CD1c-positive myeloid dendritic cell (primary cell): Measurements from ENCODE around the gene RBM27.
"Not testable (repeated sequence)": the region's sequence is repeated elsewhere in the genome, so short reads cannot be mapped to it uniquely, and the experiment has no call there.

Experiments used
- DNase-seq: peaks from one replicate; pipeline ENCODE4 v3.0.0-alpha.2; 2016; ENCODE audit errors: extremely low spot score

RBM27 gene

DNA sequence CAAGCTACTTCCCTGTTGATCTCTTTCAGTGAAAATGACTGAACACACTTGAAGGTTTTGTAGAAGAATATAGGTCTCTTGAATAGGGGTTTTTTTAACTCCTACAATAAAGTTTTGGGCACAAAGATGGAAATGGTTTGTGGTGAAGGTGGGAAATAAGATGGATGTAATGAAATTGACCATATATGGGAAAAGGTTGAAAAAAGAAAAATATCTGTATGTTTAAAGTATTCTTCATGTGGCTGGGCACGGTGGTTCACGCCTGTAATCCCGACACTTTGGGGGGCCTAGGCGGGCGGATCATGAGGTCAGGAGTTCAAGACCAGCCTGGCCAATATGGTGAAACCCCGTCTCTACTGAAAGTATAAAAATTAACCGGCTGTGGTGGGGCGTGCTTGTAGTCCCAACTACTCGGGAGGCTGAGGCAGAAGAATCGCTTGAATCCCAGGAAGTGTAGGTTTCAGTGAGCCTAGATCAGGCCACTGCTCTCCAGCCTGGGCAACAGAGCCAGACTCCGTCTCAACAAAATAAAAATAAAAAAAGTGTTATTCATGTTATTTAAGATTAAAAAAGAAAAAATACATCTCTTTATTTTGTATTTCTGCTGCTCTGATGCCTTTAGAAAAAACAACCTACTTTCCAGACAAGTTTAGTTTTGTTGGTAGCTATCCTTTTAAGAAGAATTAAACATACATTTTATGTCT, 2.2 kb downstream of the RBM27 start:
- no peak for DNase-seq

GRCh38 chr5:146206257-146206656, 2.9 kb downstream of the RBM27 start:
- no peak for DNase-seq

DNA sequence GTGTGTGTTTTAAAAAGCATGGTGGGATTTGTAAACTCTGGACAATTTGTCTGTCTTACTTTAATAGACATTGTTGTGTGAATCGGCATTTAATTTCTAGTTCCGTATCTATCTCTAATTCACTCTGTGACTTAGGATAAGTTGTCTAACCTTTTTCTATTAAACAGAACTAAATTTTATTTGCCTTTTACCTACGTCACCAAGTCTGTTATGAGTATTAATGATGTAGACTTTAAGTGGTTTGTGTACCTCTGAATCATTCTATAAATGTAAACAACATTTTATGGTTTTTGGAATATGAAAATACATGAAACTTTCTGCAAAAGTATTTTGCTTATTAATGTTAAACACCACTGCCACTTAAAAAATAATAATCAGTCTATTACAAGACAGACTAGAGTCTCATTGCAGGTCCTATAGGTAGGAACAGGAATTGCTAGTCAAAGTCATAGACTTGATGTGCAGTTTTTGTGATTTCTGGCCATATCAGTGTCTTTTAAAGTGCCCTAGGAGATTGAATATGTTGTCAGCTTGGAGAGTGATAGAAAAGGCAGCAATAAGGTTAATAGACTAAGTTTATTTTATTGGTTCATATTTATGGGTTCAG, 5.6 kb downstream of the RBM27 start:
- no peak for DNase-seq

DNA sequence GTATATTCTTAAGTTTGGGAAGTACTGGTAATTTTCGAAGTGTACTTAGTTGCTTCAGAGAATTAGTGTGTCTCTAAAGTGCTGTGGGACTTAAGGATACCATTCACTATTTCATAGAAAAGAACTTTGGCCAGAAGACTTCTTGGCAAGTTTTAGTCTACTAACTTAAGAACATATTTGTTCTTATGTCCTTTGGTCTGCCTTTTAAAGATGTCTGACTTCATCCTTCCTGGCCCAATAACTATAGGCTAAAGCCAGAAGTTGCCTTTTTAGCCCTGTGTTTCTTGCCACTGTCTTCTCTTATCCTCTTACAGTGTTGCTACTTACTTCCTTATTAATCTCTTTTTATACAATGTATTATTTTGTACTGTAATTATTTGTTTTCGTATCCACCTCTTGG, 6.3 kb downstream of the RBM27 start:
- no peak for DNase-seq

GRCh38 chr5:146210810-146211209, 7.4 kb downstream of the RBM27 start:
- DNase-seq = not testable (repeated sequence)

DNA sequence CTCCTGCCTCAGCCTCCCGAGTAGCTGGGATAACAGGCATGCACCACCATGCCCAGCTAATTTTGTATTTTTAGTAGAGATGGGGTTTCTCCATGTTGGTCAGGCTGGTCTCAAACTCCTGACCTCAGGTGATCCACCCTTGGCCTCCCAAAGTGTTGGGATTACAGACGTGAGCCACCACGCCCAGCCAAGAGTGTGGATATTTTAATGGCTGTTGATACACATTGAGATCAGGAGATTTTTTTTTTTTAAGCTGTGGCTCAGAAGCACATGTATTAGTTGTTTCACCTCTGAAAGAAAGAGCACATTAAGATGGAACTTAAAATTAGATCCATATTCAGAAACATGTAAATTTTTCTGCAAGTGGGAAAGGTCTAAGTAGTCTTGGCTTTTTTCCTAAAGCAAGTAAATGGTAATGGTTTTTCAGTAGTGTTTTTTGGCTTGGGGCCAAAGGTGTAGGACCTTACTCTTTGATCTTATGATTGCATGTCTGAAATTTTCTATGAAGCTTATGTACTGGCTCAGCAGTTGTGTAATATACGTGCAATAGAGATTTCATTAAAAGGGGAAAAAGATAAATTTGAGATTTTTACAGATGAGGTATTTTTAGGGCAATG, 9.9 kb downstream of the RBM27 start:
- no peak for DNase-seq

- DNase-seq = not testable (repeated sequence)
These were observed 11.5 kb downstream of the RBM27 start for GRCh38 chr5:146214881-146215280.

GRCh38 chr5:146218168-146218567, 14.8 kb downstream of the RBM27 start:
- no peak for DNase-seq

DNA sequence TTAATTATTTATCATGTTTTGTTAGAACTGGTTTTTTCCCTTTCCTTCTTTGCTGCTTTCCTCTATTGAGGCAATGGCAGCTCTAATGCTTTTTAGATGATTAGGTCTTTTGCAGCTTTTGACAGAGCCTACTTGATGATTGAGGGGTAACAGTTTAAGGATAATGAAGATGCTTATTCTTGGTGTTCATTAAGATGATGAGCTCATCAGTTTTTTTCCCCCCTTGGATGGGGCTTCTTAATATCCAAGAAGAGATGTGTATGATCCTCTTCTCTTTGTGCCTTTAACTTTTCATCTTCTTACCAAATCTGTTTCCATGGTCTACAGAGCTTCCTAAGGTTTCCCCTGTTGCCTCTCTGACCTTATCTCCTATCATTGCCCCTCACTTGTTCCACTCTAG, 15.8 kb downstream of the RBM27 start:
- DNase-seq = no peak

GRCh38 chr5:146221234-146221633, 17.8 kb downstream of the RBM27 start:
- no peak for DNase-seq

- DNase-seq = no peak
These were observed 18.6 kb downstream of the RBM27 start for GRCh38 chr5:146222005-146222404.

DNA sequence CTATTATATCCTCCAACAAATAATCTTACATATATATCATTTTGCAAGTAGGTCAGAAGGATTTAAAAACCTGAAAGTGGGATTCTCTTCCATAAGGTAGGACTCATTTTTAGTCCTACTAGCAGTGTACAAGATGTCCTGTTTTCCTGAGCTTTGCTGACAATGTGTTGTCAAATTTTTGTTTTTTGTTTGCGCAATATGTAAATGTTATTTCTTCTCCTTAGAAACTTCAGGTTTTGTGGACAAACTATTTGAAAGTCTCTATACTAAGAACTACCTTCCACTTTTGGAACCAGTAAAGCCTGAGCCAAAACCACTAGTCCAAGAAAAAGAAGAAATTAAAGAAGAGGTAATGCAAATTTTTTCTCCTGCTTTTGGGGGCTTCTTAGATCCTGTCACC, 19.8 kb downstream of the RBM27 start:
- DNase-seq = no peak

GRCh38 chr5:146229222-146229621, 25.8 kb downstream of the RBM27 start:
- DNase-seq = no peak

DNA sequence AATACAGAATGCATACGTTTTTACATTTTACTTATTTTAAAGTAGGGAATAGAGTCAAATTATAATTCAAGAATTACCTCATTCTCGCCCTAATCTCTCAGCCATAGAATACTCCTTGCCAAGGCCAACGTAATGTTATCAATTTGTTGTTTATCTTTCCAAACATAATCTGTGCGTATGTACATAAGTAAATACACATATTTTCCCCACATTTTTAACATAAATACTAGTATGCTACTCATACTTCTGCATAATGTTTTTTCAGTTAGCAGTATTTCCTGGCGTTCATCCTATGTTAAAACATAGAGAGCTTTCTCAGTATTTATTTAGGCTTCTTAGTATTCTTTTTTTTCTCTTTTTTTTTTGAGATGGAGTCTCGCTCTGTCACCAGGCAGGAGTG, 28.8 kb downstream of the RBM27 start:
- DNase-seq = no peak

- DNase-seq = no peak
These were observed 30.0 kb downstream of the RBM27 start for GRCh38 chr5:146233441-146233840.

- no peak for DNase-seq
These were observed 35.6 kb downstream of the RBM27 start for GRCh38 chr5:146238973-146239372.

DNA sequence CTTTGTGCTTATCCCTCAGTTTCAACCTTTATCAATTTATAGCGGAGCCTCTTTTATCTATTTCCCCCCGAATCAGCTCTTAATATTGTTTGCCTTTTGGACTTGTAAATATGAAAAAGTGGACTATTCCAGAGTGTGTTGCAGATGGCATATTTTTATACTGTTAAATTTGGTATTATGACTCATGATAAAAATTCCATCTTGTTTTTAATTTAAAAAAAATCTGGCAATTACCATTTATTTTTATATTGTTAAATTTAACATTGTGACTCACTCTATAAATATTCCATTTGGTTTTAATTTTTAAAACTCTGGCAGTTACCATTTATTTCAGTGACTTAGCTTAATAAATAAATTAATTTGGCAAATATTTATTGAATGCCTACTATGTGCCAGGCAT, 37.5 kb downstream of the RBM27 start:
- no peak for DNase-seq

DNA sequence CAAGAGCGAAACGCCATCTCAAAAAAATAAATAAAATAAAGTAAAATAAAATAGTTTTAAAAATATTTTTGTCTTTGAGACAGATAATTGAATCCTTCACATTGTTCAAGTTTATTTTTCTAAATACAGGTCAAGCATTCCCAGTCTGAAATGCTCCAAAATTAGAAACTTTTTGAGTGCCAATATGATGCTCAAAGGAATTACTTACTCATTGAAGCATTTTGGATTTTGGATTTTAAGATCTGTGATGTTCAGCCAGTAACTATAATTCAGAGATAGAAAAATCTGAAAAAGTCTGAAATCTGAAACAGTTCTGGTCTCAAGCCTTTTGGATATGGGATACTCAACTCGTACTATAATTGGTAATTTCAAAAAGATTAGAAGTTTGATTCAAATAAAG, 39.8 kb downstream of the RBM27 start:
- DNase-seq = no peak

DNA sequence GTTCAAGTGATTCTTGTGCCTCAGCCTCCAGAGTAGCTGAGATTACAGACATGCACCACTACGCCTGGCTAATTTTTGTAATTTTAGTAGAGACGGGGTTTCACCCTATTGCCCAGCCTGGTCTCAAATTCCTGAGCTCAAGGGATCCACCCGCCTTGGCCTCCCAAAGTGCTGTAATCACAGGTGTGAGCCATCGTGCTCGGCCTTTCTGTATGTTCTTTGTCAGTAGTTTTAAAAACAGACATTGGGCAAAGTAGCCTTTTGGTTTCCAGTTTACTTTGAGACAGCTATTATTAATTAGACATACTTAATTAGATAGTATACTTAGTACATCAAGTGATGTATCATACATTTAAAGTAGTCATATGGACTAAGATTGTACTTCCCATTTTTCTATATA, 45.2 kb downstream of the RBM27 start:
- DNase-seq = no peak

DNA sequence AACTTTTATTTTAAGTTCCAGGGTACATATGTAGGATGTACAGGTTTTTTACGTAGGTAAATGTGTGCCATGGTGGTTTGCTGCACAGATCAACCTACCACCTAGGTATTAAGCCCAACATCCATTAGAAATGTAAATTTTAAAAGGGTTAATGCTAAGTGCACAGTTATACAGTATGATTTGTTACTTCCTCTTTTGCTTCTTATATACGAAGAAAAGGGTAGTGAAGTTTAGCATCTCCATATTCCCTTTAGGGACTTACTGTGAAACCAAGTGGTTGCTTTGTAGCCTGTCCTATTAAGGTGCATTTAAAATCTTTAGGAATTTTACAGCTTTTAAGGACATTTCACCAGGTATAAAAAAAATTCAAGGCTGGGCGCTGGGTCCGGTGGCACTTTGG, 46.4 kb downstream of the RBM27 start:
- no peak for DNase-seq
